Measurements from ENCODE around the gene KDM4F.

The KDM4F gene

GRCh38 chr11:95076416-95076815 lies 27.2 kb downstream of the KDM4F start:
- POLR2A ChIA-PET = interaction anchor here (0.8 to 1.9 kb wide), 2 partner anchors 9 to 14 kb away, joined by 3 to 6 read pairs; partner anchors contain the start of gene ENDOD1
- CTCF ChIA-PET = interaction anchor here (0.8 kb wide), 1 partner anchor 9 kb away, joined by 3 read pairs; no protein-coding TSS in a partner anchor
- no peak for DNase-seq (ENCODE audit: extremely low spot score)
- TF ChIP-seq HDGF (IDR thresholded peaks at IDR 0.05; ENCODE audit: borderline replicate concordance) = no peak

GRCh38 chr11:95076981-95077380 lies 27.8 kb downstream of the KDM4F start:
- ChIA-PET CTCF (interaction anchor here (0.8 kb wide), 1 partner anchor 10 kb away, joined by 3 read pairs; no protein-coding TSS in a partner anchor), POLR2A (no interaction called here)
- DNase-seq (ENCODE audit: extremely low spot score) = no peak
- TF ChIP-seq NFRKB (IDR thresholded peaks at IDR 0.05) (no peak), SUZ12 (IDR thresholded peaks at IDR 0.05) (no peak), ZNF384 (IDR thresholded peaks at IDR 0.05) (no peak), PKNOX1 (IDR thresholded peaks at IDR 0.05) (no peak), BHLHE40 (IDR thresholded peaks at IDR 0.05; ENCODE audit: borderline replicate concordance) (no peak), ELF4 (IDR thresholded peaks at IDR 0.05) (no peak), CTBP1 (IDR thresholded peaks at IDR 0.05; ENCODE audit: borderline replicate concordance) (no peak), ARNT (IDR thresholded peaks at IDR 0.05) (no peak), FOXK2 (IDR thresholded peaks at IDR 0.05) (no peak)

GRCh38 chr11:95078526-95078925 lies 29.3 kb downstream of the KDM4F start:
- TF ChIP-seq FOXK2 (IDR thresholded peaks at IDR 0.05) (no peak), FOXM1 (IDR thresholded peaks at IDR 0.05; ENCODE audit: borderline replicate concordance) (no peak), CTBP1 (IDR thresholded peaks at IDR 0.05; ENCODE audit: borderline replicate concordance) (no peak), SUZ12 (IDR thresholded peaks at IDR 0.05) (no peak), PKNOX1 (IDR thresholded peaks at IDR 0.05) (no peak), FOXA1 (IDR thresholded peaks at IDR 0.05) (no peak), SP1 (IDR thresholded peaks at IDR 0.05) (no peak), TARDBP (IDR thresholded peaks at IDR 0.05) (no peak), LEF1 (IDR thresholded peaks at IDR 0.05; ENCODE audit: borderline replicate concordance) (no peak), HDGF (IDR thresholded peaks at IDR 0.05; ENCODE audit: borderline replicate concordance) (no peak), NFRKB (IDR thresholded peaks at IDR 0.05) (no peak), BHLHE40 (IDR thresholded peaks at IDR 0.05; ENCODE audit: borderline replicate concordance) (no peak), L3MBTL2 (conservative IDR thresholded peaks at IDR 0.05) (no peak), ELF4 (IDR thresholded peaks at IDR 0.05) (no peak), ZNF384 (IDR thresholded peaks at IDR 0.05) (no peak), ARNT (IDR thresholded peaks at IDR 0.05) (no peak)
- ChIA-PET CTCF (no interaction called here), POLR2A (interaction anchor here (0.9 kb wide), 1 partner anchor 106 kb away, joined by 3 read pairs; the partner anchor contains the start of gene CWC15)
- DNase-seq (ENCODE audit: extremely low spot score) = no peak

- ChIA-PET CTCF (no interaction called here), POLR2A (interaction anchor here (1.2 to 1.7 kb wide), 2 partner anchors 10 to 14 kb away, joined by 3 to 15 read pairs; partner anchors contain the start of gene SRSF8)
- TF ChIP-seq L3MBTL2 (conservative IDR thresholded peaks at IDR 0.05) (no peak), SP1 (IDR thresholded peaks at IDR 0.05) (no peak)
- DNase-seq (ENCODE audit: extremely low spot score) = no peak
Observed at GRCh38 chr11:95081010-95081409, 31.8 kb downstream of the KDM4F start.

- POLR2A ChIA-PET = interaction anchor here (1.2 to 1.7 kb wide), 2 partner anchors 9 to 14 kb away, joined by 3 to 15 read pairs; partner anchors contain the start of gene SRSF8
- DNase-seq (ENCODE audit: extremely low spot score) = no peak
- no peak for TF ChIP-seq ARNT (IDR thresholded peaks at IDR 0.05)
- no peak for TF ChIP-seq TARDBP (IDR thresholded peaks at IDR 0.05)
- TF ChIP-seq BHLHE40 (IDR thresholded peaks at IDR 0.05; ENCODE audit: borderline replicate concordance) = no peak
- TF ChIP-seq ELF4 (IDR thresholded peaks at IDR 0.05) = no peak
- no peak for TF ChIP-seq NFRKB (IDR thresholded peaks at IDR 0.05)
- TF ChIP-seq ZNF384 (IDR thresholded peaks at IDR 0.05) = no peak
- TF ChIP-seq SP1 (IDR thresholded peaks at IDR 0.05) = no peak
- TF ChIP-seq FOXA1 (IDR thresholded peaks at IDR 0.05) = no peak
- no peak for TF ChIP-seq SUZ12 (IDR thresholded peaks at IDR 0.05)
- TF ChIP-seq FOXM1 (IDR thresholded peaks at IDR 0.05; ENCODE audit: borderline replicate concordance) = no peak
- TF ChIP-seq CTBP1 (IDR thresholded peaks at IDR 0.05; ENCODE audit: borderline replicate concordance) = no peak
- TF ChIP-seq L3MBTL2 (conservative IDR thresholded peaks at IDR 0.05) = no peak
- no peak for TF ChIP-seq HDGF (IDR thresholded peaks at IDR 0.05; ENCODE audit: borderline replicate concordance)
- no peak for TF ChIP-seq LEF1 (IDR thresholded peaks at IDR 0.05; ENCODE audit: borderline replicate concordance)
- no peak for TF ChIP-seq FOXK2 (IDR thresholded peaks at IDR 0.05)
- no peak for TF ChIP-seq PKNOX1 (IDR thresholded peaks at IDR 0.05)
- CTCF ChIA-PET = no interaction called here
Observed at GRCh38 chr11:95081412-95081811, 32.2 kb downstream of the KDM4F start.

- DNase-seq (ENCODE audit: extremely low spot score) = no peak
- ChIA-PET CTCF (no interaction called here), POLR2A (no interaction called here)
- TF ChIP-seq TARDBP (IDR thresholded peaks at IDR 0.05) (no peak), ARNT (IDR thresholded peaks at IDR 0.05) (no peak), FOXM1 (IDR thresholded peaks at IDR 0.05; ENCODE audit: borderline replicate concordance) (no peak)
Observed at GRCh38 chr11:95082576-95083001, 33.4 kb downstream of the KDM4F start.

GRCh38 chr11:95084509-95084908 lies 35.3 kb downstream of the KDM4F start:
- ChIA-PET POLR2A (interaction anchor here (1.1 to 2.2 kb wide), 3 partner anchors 17 to 705 kb away, joined by 4 to 8 read pairs (median 6); partner anchors contain the start of genes CEP57 and FAM76B), CTCF (interaction anchor here (0.6 to 2.0 kb wide), 5 partner anchors 15 to 988 kb away, joined by 3 to 6 read pairs (median 3); partner anchors contain the start of gene SRSF8)
- TF ChIP-seq CTBP1 (IDR thresholded peaks at IDR 0.05; ENCODE audit: borderline replicate concordance) = no peak
- no peak for TF ChIP-seq ELF4 (IDR thresholded peaks at IDR 0.05)
- no peak for TF ChIP-seq FOXA1 (IDR thresholded peaks at IDR 0.05)
- TF ChIP-seq FOXK2 (IDR thresholded peaks at IDR 0.05) = no peak
- no peak for TF ChIP-seq ZNF384 (IDR thresholded peaks at IDR 0.05)
- no peak for DNase-seq (ENCODE audit: extremely low spot score)

All from HEK293T (cell line).